HepG2 (cell line): ENCODE measurements around the gene CDK15. TPM values are rescaled to one million over a fixed set of nuclear protein-coding genes. Genes with fewer than 3 reads are reported as not detected.

ENCODE experiments used
- ATAC-seq: fragments of 200-7000 bp; cut with Tn5 transposase; 3 replicates; pipeline ENCODE4 v1.9.1; 2020; ENCODE audit warnings: mild to moderate bottlenecking, moderate library complexity
- BruUV-seq: library from RNA; stranded (reverse); fragments of 400-500 nt; replicated peaks from 2 replicates; lab custom pipeline; 2021; lab: Mats Ljungman, UMichigan
- CTCF ChIA-PET: fragments of 300-600 bp; formaldehyde crosslinking; extraction: SDS; loops from one replicate; lab custom pipeline; 2021; ENCODE audit warnings: low total read pairs, inconsistent platforms, low intra/inter-chr PET ratio; lab: Yijun Ruan, JAX
- POLR2A ChIA-PET: fragments of 350-600 bp; sonication (Branson Sonifier 250); formaldehyde crosslinking; loops from one replicate; lab custom pipeline; 2020; ENCODE audit warnings: antibody characterized with exemption, inconsistent platforms; lab: Yijun Ruan, JAX
- DNase-seq: peaks from one replicate; pipeline ENCODE4 v3.0.0-alpha.2; 2015; ENCODE audit warnings: low spot score
- FAIRE-seq: peaks from 3 replicates; lab custom pipeline; 2011; peaks lifted over from hg19 to GRCh38; lab: Jason Lieb, UNC
- H2AFZ ChIP-seq: one replicate; pipeline ENCODE4 v1.6.1; 2011; ENCODE audit warnings: low read length, inconsistent platforms
- H3K27ac ChIP-seq: fragments of 300-600 bp; 3 replicates; pipeline ENCODE4 v1.8.0; 2011; ENCODE audit warnings: mixed run types, mild to moderate bottlenecking, mixed read lengths, low read length, inconsistent platforms; ENCODE audit not compliant: insufficient read depth; ENCODE audit errors: extremely low read length
- H3K27me3 ChIP-seq, 2 experiments: fragments of 200-600 bp in 1 of 2; 2 replicates in 1 of 2; 3 replicates in 1 of 2; pipeline versions ENCODE4 v1.6.0 to v1.8.0; 2011; ENCODE audit warnings: low read length in 2 of 2, mild to moderate bottlenecking in 2 of 2, moderate library complexity in 2 of 2, inconsistent platforms in 1 of 2; ENCODE audit not compliant: insufficient read depth in 2 of 2, control insufficient read depth in 1 of 2
- H3K36me3 ChIP-seq, 2 experiments: fragments of 200-600 bp in 1 of 2; replicated peaks in 1 of 2; 2 replicates in 1 of 2; 3 replicates in 1 of 2; pipeline versions ENCODE4 v1.5.1 to v1.8.0; 2011; ENCODE audit warnings: low read length in 2 of 2, inconsistent platforms in 1 of 2; ENCODE audit not compliant: insufficient read depth in 2 of 2, control insufficient read depth in 1 of 2
- H3K4me1 ChIP-seq: 2 replicates; pipeline ENCODE4 v1.5.1; 2012; ENCODE audit warnings: low read length, inconsistent platforms; ENCODE audit not compliant: insufficient read depth
- H3K4me2 ChIP-seq: 2 replicates; pipeline ENCODE4 v1.6.0; 2011; ENCODE audit warnings: low read depth, low read length, inconsistent platforms
- H3K4me3 ChIP-seq, 3 experiments: fragments of 200-600 bp in 1 of 3; sonication (generic), shearing (Covaris generic) in 1 of 3; replicated peaks in 1 of 3; 2 replicates each; pipeline ENCODE4 v1.5.1; 2011 to 2016; ENCODE audit warnings: low read length in 3 of 3, inconsistent platforms in 2 of 3, low read depth in 2 of 3, mild to moderate bottlenecking in 2 of 3, control low read depth in 1 of 3, mixed read lengths in 1 of 3; ENCODE audit not compliant: insufficient read depth in 1 of 3
- H3K79me2 ChIP-seq: one replicate; pipeline ENCODE4 v1.6.1; 2011; ENCODE audit warnings: low read length, inconsistent platforms; ENCODE audit not compliant: insufficient read depth
- H3K9ac ChIP-seq: 2 replicates; pipeline ENCODE4 v1.6.0; 2011; ENCODE audit warnings: mild to moderate bottlenecking, low read depth, low read length, inconsistent platforms; ENCODE audit not compliant: insufficient read depth
- H3K9me3 ChIP-seq: 2 replicates; pipeline ENCODE4 v1.5.1; 2012; ENCODE audit warnings: mild to moderate bottlenecking, low read length
- H4K20me1 ChIP-seq: 2 replicates; pipeline ENCODE4 v1.6.0; 2011; ENCODE audit warnings: inconsistent platforms, mild to moderate bottlenecking, low read length, moderate library complexity; ENCODE audit not compliant: insufficient read depth
- PITX1 ChIP-seq: sonication (generic); formaldehyde crosslinking; IDR thresholded peaks from 2 replicates; pipeline ENCODE4 v1.5.1; 2020; ENCODE audit warnings: mild to moderate bottlenecking, missing genetic modification reagents
- WGBS: methylation state at CpG from one replicate; pipeline ENCODE4 v1.1.6; 2017; ENCODE audit warnings: low lambda C conversion rate; 5-methylcytosine and 5-hydroxymethylcytosine counted together
- in situ Hi-C: cut with HindIII; loops from 2 replicates; pipeline ENCODE4 v1.10.0; 2017; ENCODE audit warnings: low pct_unique_long_range_greater_than_20kb; ENCODE audit not compliant: extremely low pct_ligation_motif_present
- intact Hi-C: fragments of 100-400 bp; cut with micrococcal nuclease; formaldehyde crosslinking; loops from one replicate; pipeline ENCODE4 v1.10.0; 2022; ENCODE audit not compliant: unreplicated experiment
- polyA plus RNA-seq, 8 experiments: library from polyadenylated mRNA; depleted of rRNA in 3 of 8; stranded (reverse) in 7 of 8; unstranded in 1 of 8; fragments of >200 nt; fragmentation: Illumina TruSeq in 4 of 8; extraction: Trizol in 4 of 8; gene quantifications; 2 replicates each; pipeline versions ENCODE4 v1.2.1 to v1.2.3, GENCODE V29; 2011 to 2016; ENCODE audit warnings: low read depth in 4 of 8, missing spikeins in 1 of 8, mixed read lengths in 1 of 8; ENCODE audit not compliant: insufficient read depth in 1 of 8
- total RNA-seq, 5 experiments: library from RNA; depleted of rRNA; stranded (reverse); fragments of >200 nt; fragmentation: Illumina TruSeq; extraction: Trizol; gene quantifications; 2 replicates each; pipeline ENCODE4 v1.2.3, GENCODE V29; 2016; ENCODE audit warnings: low read depth in 1 of 5
- TF ChIP-seq, protein P1 (sequence below), 2 experiments: sonication (generic) in 1 of 2; formaldehyde crosslinking in 1 of 2; IDR thresholded peaks; 2 replicates each; pipeline versions ENCODE4 v1.4.0 to v1.6.1; 2016 to 2020; ENCODE audit warnings: borderline replicate concordance in 1 of 2, low read depth in 1 of 2, mild to moderate bottlenecking in 1 of 2, missing genetic modification reagents in 1 of 2
- TF ChIP-seq, protein P2 (sequence below): sonication (generic); formaldehyde crosslinking; conservative IDR thresholded peaks from 2 replicates; pipeline ENCODE4 v1.8.1; 2023; ENCODE audit warnings: missing genetic modification reagents

Gene CDK15
- total and polyA plus RNA-seq, 2 of the 13 experiments (the other 11 are each of a cell fraction or from before 2014, with no cell fraction given), result not detected

DNA sequence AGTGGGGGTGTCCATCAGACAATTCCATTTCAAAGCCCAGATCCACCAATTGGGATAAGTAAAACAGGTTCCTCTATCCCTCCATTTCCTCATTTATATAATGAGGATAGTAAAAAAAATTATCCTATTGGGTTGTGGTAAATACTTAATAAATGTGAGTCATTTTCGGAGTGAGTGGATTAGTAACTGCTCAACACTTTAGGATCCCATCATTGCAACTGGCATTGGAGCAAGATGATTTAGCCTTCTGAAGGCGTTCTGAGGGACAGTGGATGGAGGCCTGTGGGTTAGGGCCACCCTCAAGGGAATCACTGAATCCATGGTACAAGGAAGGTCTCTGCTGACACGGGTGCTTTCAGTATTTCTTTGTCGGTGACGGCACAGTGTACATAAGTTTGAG lies 118.7 kb downstream of the CDK15 start:
- CTCF ChIA-PET, result no interaction called here
- no peak overlapping the region for H3K4me2 ChIP-seq
- H3K9ac ChIP-seq, result no peak overlapping the region
- TF ChIP-seq, protein P1, sequence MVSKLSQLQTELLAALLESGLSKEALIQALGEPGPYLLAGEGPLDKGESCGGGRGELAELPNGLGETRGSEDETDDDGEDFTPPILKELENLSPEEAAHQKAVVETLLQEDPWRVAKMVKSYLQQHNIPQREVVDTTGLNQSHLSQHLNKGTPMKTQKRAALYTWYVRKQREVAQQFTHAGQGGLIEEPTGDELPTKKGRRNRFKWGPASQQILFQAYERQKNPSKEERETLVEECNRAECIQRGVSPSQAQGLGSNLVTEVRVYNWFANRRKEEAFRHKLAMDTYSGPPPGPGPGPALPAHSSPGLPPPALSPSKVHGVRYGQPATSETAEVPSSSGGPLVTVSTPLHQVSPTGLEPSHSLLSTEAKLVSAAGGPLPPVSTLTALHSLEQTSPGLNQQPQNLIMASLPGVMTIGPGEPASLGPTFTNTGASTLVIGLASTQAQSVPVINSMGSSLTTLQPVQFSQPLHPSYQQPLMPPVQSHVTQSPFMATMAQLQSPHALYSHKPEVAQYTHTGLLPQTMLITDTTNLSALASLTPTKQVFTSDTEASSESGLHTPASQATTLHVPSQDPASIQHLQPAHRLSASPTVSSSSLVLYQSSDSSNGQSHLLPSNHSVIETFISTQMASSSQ (IDR thresholded peaks at IDR 0.05; ENCODE audit: low read depth), result no peak
- TF ChIP-seq, protein P1 (CRISPR knock-in tag; IDR thresholded peaks at IDR 0.05; ENCODE audit: borderline replicate concordance), result no peak
- in situ Hi-C loops (no loop called here), intact Hi-C loops (no loop called here)
- no peaks in the 10 kb centered on the region for H4K20me1 ChIP-seq
- no peak for FAIRE-seq
- no peak overlapping the region for H2AFZ ChIP-seq
- H3K36me3 ChIP-seq, result no peaks in the 10 kb centered on the region
- H3K4me3 ChIP-seq, result no peak overlapping the region
- no peak overlapping the region for H3K27ac ChIP-seq
- no TSS peak for BruUV-seq
- H3K27me3 ChIP-seq, result peaks cover 0 to 2% of the 10 kb centered on the region in 2 experiments; a peak in 2 of 5 replicates
- no peak for DNase-seq
- WGBS, result 49% methylated on average over 5 of the region's 5 CpGs
- H3K79me2 ChIP-seq, result no peaks in the 10 kb centered on the region
- peaks cover 7% of the 10 kb centered on the region; the same call in 1 of the 2 replicates for H3K4me1 ChIP-seq
- POLR2A ChIA-PET, result no interaction called here
- no peaks in the 10 kb centered on the region for H3K9me3 ChIP-seq
- no peak for ATAC-seq

DNA sequence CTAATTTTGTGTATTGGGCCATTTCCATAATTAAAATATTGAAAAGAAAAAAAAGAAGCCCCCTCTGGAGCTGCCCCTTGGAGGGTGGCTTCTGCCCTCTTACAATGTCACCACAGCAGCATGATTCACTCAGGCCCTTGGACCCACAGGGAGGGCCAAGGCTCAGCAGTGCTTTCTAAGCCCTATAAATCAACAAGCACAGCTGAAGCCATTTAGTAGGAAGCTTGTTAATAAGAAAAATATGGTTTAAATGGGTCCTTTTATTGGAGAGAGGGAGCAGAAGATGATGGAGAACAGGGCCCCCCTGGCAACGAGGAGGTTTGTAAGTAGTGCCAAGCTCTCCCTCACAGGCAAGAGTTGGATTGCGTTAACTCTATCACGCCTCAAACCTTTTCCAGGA lies 119.7 kb downstream of the CDK15 start:
- H3K9ac ChIP-seq, result no peak overlapping the region
- in situ Hi-C loops, result no loop called here
- ATAC-seq, result no peak
- TF ChIP-seq, protein P2, sequence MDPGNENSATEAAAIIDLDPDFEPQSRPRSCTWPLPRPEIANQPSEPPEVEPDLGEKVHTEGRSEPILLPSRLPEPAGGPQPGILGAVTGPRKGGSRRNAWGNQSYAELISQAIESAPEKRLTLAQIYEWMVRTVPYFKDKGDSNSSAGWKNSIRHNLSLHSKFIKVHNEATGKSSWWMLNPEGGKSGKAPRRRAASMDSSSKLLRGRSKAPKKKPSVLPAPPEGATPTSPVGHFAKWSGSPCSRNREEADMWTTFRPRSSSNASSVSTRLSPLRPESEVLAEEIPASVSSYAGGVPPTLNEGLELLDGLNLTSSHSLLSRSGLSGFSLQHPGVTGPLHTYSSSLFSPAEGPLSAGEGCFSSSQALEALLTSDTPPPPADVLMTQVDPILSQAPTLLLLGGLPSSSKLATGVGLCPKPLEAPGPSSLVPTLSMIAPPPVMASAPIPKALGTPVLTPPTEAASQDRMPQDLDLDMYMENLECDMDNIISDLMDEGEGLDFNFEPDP, result no peak
- no peak for TF ChIP-seq PITX1 (CRISPR knock-in tag)
- no peak for FAIRE-seq
- peaks cover 0 to 2% of the 10 kb centered on the region in 2 experiments; a peak in 2 of 5 replicates for H3K27me3 ChIP-seq
- no peak for DNase-seq
- intact Hi-C loops, result no loop called here
- no peaks in the 10 kb centered on the region for H4K20me1 ChIP-seq
- no peaks in the 10 kb centered on the region for H3K9me3 ChIP-seq
- CTCF ChIA-PET, result no interaction called here
- POLR2A ChIA-PET, result no interaction called here
- no peaks in the 10 kb centered on the region for H3K36me3 ChIP-seq
- no peak overlapping the region for H3K4me3 ChIP-seq
- H3K27ac ChIP-seq, result no peak overlapping the region
- 51% methylated on average over 3 of the region's 3 CpGs for WGBS
- peaks cover 7% of the 10 kb centered on the region; the same call in 1 of the 2 replicates for H3K4me1 ChIP-seq
- no TSS peak for BruUV-seq
- H3K79me2 ChIP-seq, result no peaks in the 10 kb centered on the region
- H2AFZ ChIP-seq, result no peak overlapping the region
- H3K4me2 ChIP-seq, result no peak overlapping the region
